Measurements from ENCODE around the gene IST1.

The IST1 gene

DNA sequence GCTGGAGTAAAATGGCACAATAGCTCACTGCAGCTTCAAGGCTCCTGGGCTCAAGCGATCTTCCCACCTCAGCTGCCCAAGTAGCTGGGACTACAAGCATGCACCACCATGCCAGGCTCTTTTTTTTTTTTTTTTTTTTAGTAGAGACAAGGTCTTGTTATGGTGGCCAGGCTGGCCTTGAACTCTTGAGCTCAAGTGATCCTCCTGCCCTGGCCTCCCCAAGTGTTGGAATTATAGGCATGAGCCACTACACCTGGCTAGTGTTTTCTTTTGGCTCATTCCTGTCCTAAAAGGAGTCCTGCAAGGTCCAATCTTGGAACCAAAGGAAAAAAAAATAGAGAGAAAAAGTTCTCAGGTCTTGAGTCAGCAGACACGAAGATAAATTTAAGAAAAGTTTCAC is 74.0 kb downstream of the IST1 start:
- no peak for DNase-seq

DNA sequence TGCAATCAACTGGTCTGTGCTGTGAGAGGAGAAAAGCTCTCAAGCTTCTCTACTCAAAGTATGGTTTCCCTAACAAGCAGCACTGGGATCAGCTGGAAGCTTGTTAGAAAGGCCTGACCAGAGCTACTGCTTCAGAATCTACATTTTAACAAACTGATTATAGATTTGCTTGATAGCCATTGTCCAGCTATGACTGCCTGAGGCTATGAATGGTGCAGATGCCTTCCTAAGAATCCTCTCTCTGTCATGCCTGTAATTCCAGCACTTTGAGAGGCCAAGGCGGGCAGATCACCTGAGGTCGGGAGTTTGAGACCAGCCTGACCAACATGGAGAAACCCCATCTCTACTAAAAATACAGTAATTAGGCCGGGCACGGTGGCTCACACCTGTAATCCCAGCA is 76.2 kb downstream of the IST1 start:
- DNase-seq: no peak

DNA sequence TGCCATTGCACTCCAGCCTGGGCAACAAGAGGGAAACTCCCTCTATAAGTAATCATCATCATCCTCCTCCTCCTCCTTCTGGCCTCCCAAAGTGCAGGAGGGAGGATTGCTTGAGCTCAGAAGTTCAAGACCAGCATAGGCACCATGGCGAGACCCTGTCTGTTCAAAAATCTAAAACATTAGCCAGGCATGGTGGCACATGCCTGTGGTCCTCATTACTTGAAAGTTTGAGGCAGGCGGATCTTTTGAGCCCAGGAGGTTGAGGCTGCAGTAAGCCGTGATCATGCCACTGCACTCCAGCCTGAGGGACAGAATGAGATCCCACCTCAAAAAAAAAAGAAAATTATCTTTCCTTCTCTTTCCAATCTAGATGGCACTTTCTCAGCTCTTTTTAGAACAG is 77.0 kb downstream of the IST1 start:
- DNase-seq: no peak

DNA sequence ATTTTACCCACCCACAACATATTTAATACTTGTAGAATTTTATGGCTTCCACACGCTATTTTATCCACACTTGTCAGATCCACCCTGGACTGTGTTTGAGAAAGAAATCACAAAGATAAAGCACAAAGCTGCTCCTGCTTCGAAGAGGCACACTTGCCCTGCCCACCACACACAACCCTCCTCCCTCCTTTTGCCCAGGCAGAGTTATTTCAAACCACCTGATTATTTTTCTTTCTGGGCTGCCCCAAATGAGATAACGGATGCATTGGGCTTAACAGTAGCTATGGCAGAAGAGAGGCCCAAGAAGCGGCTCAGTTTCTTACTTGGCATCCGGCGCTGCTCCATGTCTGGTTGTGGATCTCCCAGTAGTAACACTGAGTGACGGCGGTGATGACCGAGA is 77.7 kb downstream of the IST1 start:
- DNase-seq: no peak

DNA sequence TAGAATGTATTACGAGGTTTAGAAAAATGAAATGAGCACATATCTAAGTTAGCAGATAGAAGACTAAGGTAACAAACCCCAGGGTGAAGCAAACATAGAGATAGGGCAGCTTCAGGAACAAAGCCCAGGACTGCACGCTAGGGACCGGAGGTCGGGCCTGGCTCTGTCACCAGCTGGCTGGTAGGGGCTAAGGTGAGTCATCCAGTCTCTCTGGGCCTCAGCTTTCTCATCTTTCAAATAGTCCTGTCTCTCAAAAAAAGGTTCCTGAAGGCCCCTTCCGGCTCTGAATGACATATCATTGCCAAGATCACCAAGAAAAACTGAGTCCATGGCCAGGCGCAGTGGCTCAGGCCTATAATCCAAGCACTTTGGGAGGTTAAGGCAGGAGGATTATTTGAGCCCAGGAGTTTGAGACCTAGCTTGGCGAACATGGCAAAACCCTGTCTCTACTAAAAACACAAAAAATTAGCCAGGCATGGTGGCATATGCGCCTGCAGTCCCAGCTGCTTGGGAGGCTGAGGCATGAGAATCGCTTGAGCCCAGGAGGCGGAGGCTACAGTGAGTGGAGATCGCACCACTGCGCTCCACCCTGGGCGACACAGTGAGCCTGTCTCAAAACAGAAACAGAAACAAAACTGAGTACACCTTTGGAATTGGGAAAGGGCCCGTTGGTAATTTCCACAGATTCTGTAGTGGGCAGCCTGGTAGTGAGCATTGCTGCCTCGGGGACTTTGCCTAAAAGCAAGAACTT is 78.9 kb downstream of the IST1 start:
- DNase-seq: no peak

Measured in AML-193 (cell line).